Hindlimb muscle (tissue), 1 donor: ENCODE data around the gene KRT31. TPM values are rescaled to one million over a fixed set of nuclear protein-coding genes. Genes with fewer than 3 reads are reported as not detected.
"Not testable (repeated sequence)": the region's sequence is repeated elsewhere in the genome, so short reads cannot be mapped to it uniquely, and the experiment has no call there.

Experiments used
- DNase-seq: peaks from one replicate; pipeline ENCODE4 v3.0.0-alpha.2; 2013
- polyA plus RNA-seq: library from polyadenylated mRNA; unstranded; fragments of 120-200 nt; gene quantifications from one replicate; pipeline ENCODE4 v1.2.1, GENCODE V29; 2013; ENCODE audit not compliant: insufficient read length

KRT31 gene
- polyA plus RNA-seq, 1 donor = 2.3 TPM

- DNase-seq = no peak
Observed at GRCh38 chr17:41386227-41386626, 11.2 kb downstream of the KRT31 start.

GRCh38 chr17:41383690-41384089 lies 13.7 kb downstream of the KRT31 start:
- no peak for DNase-seq

- no peak for DNase-seq
Observed at GRCh38 chr17:41382394-41382793, 15.0 kb downstream of the KRT31 start.

- not testable (repeated sequence) for DNase-seq
Observed at GRCh38 chr17:41381943-41382342, 15.5 kb downstream of the KRT31 start, which contains the start of gene KRT34. TSS of gene KRT34 (minus strand) at chr17:41382306. CDS start at chr17:41382246, 60 bp downstream.

DNA sequence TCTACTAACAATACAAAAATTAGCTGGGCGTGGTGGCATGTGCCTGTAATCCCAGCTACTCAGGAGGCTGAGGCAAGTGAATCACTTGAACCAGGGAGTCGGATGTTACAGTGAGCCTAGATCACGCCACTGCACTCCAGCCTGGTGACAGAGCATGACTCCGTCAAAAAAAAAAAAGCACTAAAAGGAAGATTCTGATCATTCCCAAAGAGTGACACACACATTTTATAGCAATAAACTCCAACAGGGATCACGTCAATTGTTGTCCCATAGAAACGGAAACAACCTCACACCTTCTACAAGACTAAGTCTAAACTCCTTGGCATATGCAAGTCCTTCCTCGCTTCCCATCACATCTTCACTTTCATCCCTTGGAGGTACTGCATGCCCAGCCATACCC lies 17.3 kb downstream of the KRT31 start:
- DNase-seq = not testable (repeated sequence)

GRCh38 chr17:41377546-41377945 lies 19.9 kb downstream of the KRT31 start:
- DNase-seq = no peak

DNA sequence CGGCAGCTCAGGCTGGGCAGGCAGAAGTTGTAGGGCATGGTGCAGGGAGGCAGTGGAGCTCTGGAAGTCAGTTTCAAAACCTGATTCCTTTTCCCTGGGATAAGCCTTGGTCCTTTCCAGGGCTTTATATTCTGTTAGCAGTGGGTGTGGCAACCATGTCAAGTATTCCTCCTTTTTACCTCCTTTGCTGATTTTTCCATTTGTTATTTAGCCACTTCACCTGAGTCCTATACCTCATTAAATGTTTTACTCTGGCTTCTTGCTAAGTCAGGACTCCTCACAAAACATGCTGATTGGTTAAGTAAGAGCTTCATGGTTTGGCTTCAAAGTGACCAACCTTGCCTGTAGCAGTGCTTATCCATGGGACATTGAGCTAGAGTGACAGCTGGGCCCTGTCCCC lies 27.7 kb downstream of the KRT31 start, which contains the start of gene KRT33B:
Gene KRT33B, minus strand, starts transcription at position 101 of the 400 bp plus-strand sequence. Its CDS starts 63 bp downstream, at position 38.
- no peak for DNase-seq

DNA sequence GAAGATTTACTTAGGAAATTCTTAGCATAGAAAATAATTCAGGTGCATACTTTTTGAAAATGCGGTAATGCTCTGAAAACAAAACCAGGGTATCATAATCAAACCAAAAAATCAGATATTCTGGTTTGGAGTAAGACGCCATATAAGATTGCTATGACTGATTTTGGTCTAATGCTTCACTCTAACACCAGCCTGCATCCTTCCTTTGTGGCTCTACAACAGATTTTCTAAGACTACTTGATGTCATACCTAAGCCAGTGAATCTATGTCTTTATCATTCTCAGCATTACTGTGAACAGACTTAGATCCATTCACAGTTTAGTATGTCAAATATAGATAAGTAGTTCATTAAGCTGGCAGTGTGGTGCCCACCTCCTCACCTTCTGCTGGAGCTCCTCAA lies 28.4 kb downstream of the KRT31 start:
- no peak for DNase-seq

DNA sequence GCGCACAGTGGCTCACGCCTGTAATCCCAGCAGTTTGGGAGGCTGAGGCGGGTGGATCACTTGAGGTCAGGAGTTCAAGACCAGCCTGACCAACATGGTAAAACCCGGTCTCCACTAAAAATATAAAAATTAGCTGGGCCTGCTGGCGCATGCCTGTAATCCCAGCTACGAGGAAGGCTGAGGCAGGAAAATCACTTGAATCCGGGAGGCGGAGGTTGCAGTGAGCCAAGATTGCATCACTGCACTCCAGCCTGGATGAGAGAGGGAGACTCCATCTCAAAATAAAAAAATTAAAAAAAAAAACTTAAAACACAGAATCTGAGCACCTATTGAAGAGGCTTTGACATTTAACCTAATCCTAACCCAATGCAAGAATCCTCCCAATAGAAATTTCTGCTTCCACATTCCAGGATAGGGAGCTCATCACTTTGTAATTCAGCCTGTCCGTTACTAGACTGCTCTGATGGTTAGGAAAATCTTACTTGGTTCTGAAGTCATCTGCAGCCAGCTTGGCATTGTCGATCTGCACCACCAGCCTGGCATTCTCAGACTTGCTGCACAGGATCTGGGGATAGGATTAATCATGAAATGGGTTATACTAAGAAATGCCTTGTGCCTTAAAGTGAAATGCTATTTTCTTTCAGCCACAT lies 29.9 kb downstream of the KRT31 start:
- peak; percentile 16 for DNase-seq

- no peak for DNase-seq
Observed at GRCh38 chr17:41366070-41366469, 31.3 kb downstream of the KRT31 start.

DNA sequence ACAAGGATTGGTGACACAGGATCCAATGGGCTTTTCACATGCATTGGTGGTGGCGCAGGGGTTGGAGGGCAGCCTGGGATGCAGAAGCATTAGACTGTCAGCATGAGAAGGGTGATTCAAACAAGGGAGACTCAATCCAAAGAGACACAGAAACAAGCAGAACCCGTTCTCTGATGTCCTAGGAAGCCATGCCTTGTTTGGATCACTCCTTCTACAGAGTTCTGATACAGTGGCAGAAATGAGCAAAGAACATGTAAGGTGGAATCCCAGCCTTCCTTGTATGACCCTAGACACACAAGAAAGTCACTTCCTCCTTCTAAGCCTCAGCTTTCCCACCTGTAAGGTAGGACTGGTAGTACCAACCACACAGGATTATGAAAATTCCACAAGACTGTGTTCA lies 33.5 kb downstream of the KRT31 start:
- no peak for DNase-seq

DNA sequence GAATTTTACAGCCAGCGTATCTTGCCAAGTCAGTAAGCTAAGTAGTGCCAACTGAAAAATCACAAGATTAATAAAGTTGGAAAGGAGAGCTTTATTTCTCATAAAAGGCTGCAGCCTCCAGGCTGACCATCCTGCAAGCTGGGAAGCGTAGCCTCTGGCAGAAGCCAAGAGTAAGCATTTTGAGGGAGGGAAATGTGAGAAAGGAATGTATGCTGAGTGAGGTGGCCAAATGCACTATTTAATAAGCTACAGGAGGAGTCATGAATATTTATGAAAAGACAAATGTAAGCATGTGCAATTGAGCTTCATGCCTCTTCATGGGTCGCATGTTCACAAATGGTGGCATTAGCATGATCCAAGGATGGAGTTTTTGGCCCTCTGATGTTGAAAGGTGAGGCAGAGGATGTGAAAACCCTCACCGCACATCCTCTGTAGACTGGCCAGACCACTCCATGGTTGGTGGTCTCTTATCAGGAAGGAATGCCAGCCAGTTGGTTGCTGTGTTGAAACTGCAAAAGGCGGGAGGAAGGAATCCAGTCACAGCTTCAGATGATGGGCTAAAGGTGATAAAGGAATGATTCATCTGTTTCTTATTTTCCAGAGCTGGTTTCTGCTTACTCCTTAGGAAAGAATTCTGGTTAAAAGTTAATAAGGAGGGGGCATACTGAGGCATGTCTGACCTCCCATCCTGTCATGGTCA lies 37.0 kb downstream of the KRT31 start:
- DNase-seq = no peak

DNA sequence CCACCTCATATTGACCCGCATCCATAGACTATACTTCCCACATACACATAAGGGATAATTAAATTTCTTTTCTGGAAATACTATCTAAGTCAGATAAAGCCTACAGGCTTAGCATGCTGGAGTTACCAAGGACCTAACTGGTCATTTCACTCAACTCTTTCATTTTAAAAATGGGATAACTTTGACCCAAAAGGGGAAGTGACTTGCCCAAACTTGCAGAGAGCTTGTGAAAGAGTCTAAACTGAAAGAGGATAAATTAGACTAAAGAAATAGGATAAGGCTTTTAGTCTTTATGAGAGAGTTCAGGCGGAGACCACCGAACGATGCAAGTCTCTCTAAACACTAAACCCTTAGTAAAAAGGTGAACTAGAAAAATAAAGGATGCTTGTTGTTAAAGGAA lies 42.9 kb downstream of the KRT31 start:
- no peak for DNase-seq

DNA sequence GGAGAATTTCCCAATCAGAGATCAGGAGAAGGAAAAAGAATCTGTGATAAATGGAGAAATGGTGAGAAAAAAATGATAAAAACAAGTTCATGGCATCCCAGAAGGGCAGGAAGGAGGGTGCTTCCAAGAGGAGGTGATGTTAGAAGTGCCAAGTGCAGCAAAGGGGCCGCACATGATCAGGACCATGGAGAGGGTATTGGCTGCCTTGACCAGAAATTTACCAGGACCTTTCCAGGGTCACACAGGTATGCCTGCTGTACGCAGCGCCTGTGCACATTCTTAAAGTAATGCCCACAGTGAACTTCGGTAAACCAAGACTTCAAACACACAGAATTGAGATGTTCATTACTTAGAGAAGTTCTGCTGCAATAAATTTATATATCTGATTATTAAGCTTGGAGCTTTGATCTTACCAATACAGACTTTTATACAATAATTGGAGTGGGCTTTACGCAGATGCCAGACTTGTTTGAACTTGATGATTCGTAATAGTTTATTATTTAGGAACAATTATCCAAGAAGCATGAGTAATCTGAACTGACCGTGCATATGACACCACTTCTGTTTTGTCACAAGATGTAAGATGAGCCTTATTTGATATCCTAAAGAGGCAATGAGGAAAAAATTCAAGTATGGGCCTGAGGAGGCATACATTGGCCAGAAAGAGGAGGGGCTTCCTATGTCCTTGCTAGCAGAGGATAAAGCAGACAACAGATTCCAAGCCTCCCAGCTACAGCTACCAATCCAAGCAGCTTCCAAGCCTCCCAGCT lies 44.6 kb downstream of the KRT31 start:
- no peak for DNase-seq

DNA sequence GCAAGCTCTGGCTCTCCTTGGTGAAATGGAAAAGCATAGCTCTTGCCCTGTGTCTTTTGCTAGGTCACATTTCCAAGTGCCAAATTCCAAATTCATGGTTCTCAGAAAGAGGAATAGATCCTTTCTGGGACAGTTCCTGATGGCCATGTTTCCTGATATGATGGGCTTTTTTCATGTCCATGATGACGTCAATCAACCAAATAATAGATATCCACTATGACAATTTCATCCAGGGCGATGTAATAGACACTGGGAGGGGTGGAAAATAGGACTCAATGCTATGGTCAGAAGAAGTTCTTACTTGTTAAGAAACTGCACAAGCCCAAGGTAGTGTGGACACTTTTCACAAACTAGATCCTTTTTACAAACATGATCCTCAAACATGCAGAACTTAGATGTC lies 46.2 kb downstream of the KRT31 start:
- no peak for DNase-seq

DNA sequence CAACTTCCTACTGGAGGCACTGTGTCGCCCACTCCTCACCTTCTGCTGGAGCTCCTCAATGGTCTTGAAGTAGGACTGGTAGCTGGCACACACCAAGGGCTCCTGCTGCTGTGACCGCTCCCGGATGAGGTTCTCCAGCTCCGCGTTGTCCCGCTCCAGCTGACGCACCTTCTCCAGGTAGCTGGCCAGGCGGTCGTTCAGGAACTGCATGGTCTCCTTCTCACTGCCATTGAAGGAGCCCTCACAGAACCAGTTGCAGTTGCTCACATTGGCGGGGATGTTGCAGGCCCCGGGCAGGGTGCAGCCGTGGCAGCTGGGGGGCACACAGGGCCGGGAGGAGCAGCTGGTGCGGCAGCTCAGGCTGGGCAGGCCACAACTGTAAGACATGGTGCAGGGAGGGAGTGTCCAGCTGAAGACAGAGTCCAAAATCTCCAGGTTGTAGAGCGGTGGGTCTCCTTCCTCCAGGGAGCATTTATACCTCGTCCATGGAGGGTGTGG lies 47.0 kb downstream of the KRT31 start, which contains the start of gene KRT33A:
Gene KRT33A, minus strand, starts transcription at position 448 of the 498 bp plus-strand sequence. Its CDS starts 61 bp downstream, at position 387.
- DNase-seq = not testable (repeated sequence)

GRCh38 chr17:41347869-41348760 lies 49.3 kb downstream of the KRT31 start:
- no peak for DNase-seq

GRCh38 chr17:41346421-41346820 lies 51.0 kb downstream of the KRT31 start:
- not testable (repeated sequence) for DNase-seq

GRCh38 chr17:41345992-41346391 lies 51.4 kb downstream of the KRT31 start:
- DNase-seq = no peak
